ENCODE measurements around the gene THOC2.

THOC2 gene

DNA sequence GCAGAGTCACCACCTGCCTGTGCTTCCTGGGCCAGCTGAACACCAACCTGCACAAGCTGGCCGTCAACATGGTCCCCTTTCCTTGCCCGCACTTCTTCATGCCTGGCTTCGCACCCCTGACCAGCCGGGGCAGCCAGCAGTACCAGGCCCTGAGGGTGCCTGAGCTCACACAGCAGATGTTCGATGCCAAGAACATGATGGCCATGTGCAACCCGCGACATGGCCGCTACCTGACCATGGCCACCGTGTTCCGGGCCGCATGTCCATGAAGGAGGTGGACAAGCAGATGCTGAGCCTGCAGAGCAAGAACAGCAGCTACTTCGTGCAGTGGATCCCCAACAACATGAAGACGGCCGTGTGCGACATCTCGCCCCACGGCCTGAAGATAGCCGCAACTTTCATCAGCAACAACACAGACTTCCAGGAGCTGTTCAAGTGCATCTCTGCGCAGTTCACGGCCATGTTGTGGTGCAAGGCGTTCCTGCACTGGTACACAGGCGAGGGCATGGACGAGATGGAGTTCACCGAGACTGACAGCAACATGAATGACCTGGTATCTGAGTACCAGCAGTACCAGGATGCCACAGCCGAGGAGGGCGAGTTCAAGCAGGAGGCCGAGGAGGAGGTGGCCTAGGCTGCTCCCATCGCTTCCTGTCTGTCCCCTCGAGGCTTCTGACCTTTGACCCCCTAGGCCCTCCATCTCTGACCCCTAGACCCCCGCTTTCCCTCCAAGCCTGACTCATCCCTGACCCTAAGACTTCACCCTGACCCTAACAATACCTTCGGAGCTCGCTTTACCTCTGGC, 170.3 kb downstream of the THOC2 start:
- DNase-seq = no peak

GRCh38 chrX:123561439-123562215, 171.2 kb downstream of the THOC2 start:
- no peak for DNase-seq

DNA sequence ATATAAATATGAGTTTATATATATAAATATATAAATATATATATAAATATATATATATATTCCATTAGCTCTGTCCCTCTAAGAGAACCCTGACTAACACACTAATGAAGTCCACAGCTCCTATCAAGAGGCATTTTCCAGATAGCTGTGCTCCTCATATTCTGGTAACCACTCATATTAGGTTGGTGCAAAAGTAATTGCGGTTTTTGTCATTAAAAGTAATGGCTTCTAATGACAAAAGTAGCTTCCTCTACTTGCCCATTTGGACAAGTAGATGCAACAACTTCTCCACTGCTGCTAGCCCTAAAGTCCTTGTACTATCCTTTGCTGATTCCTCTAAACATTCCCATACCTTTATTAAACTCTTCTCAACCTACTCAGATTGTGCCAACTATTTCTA, 182.0 kb downstream of the THOC2 start:
- DNase-seq = no peak
